GM18858 (cell line): Measurements from ENCODE around the gene RBM6.
"Not testable (repeated sequence)": the region's sequence is repeated elsewhere in the genome, so short reads cannot be mapped to it uniquely, and the experiment has no call there.

Source experiments
- ATAC-seq: cut with Tn5 transposase; IDR thresholded peaks from one replicate; pipeline ENCODE4 v1.9.1; 2021; ENCODE audit not compliant: unreplicated experiment

The RBM6 gene

GRCh38 chr3:49916686-49917085 is 23.3 kb upstream of the RBM6 start:
- no peak for ATAC-seq

GRCh38 chr3:49917806-49918590 is 22.0 kb upstream of the RBM6 start:
- ATAC-seq, result not testable (repeated sequence)

DNA sequence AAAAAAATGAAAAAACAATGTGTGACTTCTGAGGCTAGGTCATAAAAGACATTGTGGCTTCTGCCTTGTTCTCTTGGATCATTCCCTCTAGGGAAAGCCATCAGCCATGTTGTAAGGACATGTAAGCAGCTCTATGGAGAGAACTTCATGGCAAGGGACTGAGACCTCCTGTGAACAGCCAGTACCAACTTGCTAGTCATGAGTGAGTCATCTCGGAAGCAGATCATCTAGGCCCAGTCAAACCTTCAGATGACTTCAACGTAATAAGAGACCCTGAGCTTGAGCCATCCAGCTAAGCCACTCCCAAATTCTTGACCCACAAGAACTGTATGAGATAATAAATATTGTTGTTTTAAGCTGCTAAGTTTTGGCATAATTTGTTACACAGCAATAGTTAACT is 15.3 kb upstream of the RBM6 start:
- no peak for ATAC-seq

DNA sequence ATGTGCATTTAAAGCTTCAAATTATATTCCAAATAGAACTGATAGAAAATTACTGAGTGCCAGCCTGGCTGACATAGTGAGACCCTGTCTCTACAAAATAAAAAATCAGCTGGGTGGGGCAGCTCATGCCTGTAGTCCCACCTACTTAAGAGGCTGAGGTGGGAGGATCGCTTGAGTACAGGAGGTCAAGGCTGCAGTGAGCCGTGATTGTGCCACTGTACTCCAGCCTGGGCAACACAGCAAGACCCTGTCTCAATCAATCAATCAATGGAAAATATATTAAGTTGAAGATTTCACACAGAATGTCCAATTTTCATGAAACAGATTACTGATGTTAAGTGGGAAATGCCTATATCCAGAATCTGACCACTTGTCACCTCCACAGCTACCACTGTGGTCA is 14.5 kb upstream of the RBM6 start:
- ATAC-seq, result no peak

DNA sequence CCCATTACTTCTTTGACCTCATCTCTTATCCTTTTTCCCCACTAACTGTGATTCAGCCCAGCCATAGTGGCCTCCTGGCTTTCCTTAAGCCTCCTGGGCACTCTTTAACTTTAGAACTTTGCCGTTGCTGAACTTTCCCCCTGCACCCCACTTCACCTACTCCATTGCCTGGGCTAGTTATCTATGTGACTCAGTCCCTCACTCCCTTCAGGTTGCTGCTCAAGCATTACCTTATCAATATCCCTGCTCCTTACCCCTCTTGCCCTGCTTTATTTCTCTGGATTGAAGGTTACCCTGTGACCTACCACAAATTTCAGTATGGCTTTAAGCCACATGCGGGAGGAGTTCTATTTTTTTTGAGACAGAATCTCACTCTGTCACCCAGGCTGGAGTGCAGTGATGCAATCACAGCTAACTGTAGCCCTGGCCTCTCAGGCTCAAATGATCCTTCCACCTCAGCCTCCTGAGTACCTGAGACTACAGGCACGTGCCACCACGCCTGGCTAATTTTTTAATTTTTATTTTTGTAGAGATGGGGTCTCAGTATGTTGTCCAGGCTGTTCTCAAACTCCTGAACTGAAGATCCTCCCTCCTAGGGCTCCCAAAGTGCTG is 13.7 kb upstream of the RBM6 start:
- ATAC-seq, result no peak

DNA sequence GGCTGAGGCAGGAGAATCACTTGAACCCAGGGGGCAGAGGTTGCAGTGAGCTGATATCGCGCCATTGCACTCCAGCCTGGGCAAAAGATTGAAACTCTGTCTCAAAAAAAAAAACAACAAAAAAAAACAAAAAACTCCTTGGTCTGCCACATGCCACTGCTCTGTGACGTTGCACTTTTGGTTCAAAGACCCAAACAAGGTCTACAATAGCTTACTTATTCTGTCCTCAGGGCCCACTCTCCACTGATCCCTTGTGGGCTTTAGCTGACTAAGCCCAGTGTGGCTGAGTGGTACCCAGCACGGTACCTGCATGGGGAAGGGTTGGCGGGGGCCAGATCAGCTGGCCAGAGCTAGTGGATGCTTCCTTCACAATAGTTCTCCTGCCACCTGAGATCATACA is 12.2 kb upstream of the RBM6 start:
- no peak for ATAC-seq

GRCh38 chr3:49928481-49929017 is 11.4 kb upstream of the RBM6 start:
- ATAC-seq, result no peak

DNA sequence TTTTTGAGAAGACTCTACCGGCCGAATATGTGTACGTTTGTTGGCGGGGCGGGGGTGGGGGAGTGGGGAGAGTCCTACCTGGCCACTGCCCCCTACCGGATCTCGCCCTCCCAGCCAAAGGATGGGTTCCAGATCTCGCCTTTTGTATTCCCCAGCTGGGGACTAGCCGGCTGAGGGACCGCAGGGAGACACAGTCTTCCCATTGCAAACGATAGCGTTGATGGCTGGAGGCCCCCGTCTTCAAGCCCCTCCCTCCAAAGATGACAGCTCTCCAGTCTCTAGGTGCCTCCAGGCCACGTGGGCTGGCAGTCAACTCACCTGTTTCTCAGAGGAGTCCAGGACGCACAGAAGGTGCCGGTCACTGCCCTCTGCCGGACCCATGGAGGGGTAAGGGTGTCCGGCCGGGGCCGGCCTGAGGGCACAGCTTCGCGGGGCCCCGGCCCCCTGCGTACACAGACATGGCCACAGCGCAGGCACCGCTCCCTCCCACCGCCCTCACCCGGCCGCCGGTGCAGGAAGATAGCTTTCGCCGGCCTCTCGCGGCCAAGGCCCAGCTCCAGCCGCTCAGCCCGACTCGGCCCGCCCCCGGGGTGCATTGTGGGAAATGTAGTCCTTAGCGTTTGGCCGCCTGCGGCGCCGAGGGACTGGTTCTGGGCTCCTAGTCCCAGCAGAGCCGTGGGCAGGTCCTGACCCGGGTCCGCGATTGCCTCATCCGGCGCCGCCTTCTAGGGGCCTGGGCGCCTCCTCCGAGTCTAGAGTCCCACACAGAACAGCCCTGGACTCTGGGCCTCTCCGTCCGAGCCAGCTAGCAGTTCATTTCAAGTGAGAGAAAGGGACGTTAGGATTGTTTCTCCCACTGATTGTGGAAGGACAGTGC is 10.4 kb upstream of the RBM6 start, which contains the start of gene MON1A:
Gene MON1A (minus strand): TSS at position 521 of the 877 bp plus-strand sequence. CDS start 16,465 bp downstream, outside the sequence.
- ATAC-seq, result peak; percentile 74

GRCh38 chr3:49930168-49930690 is 9.7 kb upstream of the RBM6 start:
- no peak for ATAC-seq

GRCh38 chr3:49930922-49931321 is 9.0 kb upstream of the RBM6 start:
- no peak for ATAC-seq

DNA sequence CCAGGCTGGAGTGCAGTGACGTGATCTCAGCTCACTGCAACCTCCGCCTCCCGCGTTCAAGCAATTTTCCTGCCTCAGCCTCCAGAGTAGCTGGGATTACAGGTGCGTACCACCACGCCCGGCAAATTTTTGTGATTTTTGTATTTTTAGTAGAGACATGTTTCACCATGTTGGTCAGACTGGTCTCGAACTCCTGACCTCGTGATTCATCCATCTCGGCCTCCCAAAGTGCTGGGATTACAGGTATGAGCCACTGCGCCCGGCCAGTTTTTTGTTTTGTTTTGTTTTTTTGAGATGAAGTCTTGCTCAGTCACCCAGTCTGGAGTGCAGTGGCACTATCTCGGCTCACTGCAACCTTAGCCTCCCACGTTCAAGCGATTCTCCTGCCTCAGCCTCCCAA is 7.7 kb upstream of the RBM6 start:
- not testable (repeated sequence) for ATAC-seq

GRCh38 chr3:49937090-49937489 is 2.9 kb upstream of the RBM6 start:
- ATAC-seq, result no peak

DNA sequence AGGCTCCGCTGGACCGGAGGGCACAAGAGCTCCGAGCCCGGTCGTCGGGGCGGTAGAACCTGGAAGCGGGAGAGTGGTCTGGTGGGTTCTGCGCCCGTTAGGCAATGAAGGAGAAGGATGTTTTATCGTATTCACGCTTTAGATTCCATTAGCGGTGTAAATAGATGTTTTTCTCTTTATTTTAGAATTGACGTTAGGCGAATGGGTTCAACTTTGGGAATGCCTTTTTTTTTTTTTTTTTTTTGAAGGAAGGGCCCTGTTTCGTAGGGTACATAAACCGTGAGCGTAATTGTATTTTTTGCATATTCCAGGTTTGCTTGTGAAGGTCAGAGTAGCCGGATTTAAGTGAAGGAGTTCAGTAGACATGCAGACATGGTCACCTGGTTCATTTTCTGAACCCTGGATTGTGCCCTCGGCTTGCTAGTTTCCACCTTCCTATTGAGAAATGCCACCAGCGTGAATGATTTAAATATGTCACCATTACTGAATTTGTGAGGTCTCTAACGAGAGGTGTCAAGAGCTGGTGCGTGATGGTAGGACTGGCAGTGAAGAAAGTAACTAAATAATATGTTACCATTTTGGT is 808 bp downstream of the RBM6 start:
- no peak for ATAC-seq

GRCh38 chr3:49942651-49943050 is 2.7 kb downstream of the RBM6 start:
- ATAC-seq, result no peak

DNA sequence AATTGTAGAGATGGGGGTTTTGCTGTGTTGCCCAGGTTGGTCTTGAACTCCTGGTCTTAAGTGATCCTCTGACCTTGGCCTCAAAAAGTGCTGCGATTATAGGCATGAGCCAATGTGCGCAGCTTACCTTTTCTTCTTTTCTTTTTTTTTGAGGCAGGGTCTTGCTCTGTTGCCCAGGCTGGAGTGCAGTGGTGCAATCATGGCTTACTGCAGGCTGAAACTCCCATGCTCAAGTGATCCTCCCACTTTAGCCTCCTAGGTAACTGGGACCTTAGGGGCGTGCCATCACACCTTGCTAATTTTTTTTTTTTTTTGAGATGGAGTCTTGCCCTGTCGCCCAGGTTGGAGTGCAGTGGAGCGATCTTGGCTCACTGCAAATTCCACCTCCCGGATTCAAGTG is 13.0 kb downstream of the RBM6 start:
- ATAC-seq, result no peak

GRCh38 chr3:49955636-49956035 is 15.7 kb downstream of the RBM6 start:
- no peak for ATAC-seq

DNA sequence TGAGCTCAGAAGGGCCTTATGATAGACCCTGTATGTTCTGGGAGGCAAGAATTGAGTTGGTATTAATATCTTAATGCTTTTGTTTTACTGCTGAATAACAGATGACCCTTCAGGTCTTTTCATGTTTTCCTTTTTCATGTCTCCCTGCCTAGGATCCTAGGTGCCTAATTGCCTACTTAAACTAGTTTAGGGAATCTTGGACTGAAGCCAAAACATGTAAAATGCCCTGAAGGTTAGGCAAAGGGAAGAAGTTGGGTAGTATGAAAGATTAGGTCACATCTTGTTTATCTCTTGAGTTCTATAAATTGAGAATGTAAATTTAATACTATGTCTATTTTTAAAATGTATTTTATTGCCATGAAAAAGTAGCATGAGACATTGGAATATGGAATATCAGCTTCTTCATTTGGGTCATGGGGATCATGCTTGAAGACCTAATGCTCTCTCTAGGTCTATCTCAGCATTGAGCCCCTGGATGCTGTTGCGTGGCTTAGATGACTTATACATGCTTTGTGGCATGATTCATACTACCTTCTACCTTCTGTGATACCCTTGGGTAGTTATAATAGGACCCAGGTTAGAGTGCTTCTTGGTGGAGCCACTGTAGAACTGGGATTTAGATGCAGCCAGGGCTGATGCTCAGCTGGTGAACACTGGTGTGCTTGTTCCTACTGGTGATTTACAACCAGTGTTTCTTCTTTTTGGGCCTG is 26.4 kb downstream of the RBM6 start:
- ATAC-seq, result no peak

DNA sequence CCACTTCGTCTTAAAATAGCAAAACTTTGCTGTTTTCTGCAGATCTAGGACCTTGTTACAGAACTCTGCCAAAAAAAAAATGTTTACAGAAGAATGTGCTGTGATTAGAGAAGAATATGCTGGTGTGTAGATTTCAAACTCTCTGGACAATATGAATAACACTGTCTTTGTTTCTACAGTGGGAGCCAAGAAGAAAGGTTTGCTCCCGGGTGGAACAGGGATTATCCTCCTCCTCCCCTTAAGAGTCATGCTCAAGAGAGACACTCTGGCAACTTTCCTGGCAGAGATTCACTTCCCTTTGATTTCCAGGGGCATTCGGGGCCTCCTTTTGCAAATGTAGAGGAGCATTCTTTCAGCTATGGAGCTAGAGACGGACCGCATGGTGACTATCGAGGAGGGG is 27.3 kb downstream of the RBM6 start:
- ATAC-seq, result no peak

DNA sequence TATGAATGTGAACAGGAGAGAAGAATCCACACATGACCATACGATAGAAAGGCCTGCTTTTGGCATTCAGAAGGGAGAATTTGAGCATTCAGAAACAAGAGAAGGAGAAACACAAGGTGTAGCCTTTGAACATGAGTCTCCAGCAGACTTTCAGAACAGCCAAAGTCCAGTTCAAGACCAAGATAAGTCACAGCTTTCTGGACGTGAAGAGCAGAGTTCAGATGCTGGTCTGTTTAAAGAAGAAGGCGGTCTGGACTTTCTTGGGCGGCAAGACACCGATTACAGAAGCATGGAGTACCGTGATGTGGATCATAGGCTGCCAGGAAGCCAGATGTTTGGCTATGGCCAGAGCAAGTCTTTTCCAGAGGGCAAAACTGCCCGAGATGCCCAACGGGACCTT is 28.4 kb downstream of the RBM6 start:
- ATAC-seq, result no peak

DNA sequence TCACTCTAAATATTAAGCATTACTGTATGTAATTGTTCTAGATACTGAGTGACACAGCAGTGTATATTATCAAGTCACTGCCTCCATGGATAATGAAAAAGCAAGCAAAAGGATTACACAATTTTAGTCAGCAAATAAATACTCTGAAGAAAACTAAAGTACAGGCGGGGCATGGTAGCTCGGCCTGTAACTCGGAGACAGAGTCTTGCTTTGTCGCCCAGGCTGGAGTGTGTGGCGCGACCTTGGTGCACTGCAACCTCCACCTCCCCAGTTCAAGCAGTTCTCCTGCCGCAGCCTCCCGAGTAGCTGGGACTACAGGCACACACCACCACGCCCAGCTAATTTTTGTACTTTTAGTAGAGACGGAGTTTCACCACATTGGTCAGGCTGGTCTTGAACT is 32.7 kb downstream of the RBM6 start:
- ATAC-seq, result no peak
